ENCODE results near the gene ZNF275.
A peak's percentile ranks its signal among the peaks of the same experiment; 100 is the strongest.
"Not testable (repeated sequence)": the region's sequence is repeated elsewhere in the genome, so short reads cannot be mapped to it uniquely, and the experiment has no call there.

The ZNF275 gene

DNA sequence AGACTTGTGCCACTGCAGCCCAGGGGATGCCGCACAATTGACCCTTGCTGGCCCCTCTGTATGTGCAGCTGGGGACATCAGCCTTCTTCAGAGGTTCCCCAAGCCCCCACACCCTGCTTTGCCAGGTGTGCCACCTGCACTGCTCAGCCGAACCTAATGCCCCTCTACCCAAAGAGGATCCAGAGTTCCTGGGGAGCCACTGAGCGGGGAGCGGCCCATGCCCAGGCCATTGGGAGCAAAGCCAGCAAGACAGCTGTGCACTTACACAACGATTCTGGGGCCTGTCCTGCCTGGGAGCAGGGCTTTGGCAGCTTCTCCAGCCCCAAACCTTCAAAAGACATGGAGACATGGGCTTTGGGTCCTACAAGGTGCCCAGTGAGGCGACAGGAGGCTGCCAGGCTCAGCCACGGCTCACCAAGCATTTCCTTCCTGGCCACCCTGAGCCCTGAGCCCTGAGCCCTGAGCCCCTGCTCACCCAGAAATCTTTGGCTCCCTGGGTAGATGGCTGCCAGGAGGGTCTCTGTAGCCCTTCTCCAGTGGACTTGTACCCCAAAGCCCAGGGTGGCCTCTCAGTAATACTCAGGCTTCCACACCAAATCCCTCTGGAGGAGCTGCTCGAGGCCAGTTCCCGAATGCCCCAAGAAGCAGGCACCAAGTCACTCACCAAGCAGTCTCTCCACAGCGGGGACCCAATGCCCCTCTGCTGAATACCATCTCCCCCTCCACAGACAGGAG is 54.2 kb downstream of the ZNF275 start:
- no peak for DNase-seq (ENCODE audit: low spot score)

DNA sequence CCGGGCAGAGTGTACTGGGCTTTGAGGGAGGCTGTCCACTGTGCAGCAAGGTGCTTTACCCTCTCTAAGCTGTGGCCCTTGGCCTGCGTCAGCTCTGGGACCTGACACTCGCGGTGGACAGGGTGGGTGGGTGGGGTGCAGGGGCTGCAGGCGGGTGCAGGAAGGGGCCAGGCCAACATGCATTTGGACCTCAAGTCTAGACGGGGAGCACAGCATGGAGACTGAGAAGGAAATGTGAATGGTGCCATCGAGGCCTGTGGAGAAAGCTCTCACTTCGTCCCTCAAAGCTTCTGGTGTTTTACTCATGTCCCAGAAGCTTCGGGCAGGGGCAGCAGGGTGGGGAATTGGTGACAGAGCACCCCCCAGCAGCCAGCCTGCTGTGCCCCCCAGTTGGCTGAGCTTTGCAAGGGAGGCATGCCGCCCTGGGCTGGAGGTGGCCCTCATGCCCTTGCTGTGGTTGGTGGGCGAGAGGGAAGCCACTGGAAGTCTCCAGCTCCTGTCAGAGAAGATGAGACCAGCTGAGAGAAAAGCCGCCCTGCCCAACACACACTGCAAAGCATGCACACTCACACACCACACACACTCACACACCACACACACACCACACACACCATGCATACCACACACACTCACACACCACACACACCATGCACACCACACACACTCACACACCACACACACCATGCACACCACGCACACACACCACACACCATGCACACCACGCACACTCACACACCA is 54.9 kb downstream of the ZNF275 start:
- no peak for DNase-seq (ENCODE audit: low spot score)

DNA sequence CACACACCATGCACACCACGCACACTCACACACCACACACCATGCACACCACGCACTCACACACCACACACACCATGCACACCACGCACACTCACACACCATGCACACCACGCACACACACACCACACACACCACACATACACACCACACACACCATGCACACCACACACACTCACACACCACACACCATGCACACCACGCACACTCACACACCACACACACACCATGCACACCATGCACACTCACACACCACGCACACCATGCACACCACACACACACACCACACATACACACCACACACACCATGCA is 55.5 kb downstream of the ZNF275 start:
- DNase-seq (ENCODE audit: low spot score): not testable (repeated sequence)

DNA sequence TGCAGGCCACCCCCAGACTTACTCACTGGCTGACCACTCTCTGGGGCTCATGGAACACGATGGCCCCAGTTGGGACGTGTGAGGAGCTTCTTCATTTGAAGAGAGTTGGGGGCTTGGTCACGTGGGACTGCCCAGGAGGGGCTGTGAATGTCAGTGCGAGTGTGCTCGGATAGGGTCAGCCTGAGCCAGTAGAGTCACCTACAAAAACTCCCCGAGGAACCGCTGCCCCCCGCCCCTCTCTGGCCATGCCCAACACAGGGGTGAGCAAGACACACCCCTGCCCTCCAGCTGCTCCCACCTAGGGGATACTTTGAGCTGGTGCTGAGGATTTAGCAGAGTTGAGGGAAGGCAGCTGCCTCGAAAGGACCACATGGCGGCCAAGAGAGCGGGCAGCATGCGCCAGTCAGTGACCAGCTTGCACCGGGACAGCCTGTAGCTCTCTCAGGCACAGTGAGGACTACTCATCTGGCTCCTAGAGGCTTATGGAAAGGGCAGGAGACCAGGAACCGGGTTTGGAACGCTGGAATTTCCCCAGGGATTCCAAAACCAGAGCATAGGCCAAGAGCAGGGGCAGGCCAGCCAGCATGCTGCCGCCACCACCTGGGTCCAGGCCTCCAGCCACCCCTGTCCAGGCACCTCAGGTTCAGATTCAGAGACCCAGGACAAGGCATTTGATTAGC is 58.8 kb downstream of the ZNF275 start:
- DNase-seq (ENCODE audit: low spot score): no peak

DNA sequence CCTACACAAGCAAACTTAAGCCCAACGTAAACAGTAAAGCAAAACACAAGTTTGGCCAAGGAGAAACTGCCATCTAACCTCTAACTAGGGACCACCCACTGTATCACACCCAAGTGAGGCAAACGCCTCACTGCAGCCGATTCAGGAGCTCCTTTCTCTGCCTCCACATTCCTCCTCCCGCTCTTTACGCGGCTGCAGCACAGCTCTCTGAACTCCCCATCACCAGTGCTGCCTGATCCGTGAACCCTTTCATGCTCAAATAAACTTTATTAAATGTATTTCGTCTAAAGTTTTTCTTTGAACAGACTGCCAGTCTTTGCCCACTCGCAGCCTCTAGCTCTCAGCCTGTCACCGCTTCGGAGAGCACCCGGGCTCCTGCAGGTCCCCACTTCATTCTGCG is 60.7 kb downstream of the ZNF275 start:
- DNase-seq (ENCODE audit: low spot score): no peak

DNA sequence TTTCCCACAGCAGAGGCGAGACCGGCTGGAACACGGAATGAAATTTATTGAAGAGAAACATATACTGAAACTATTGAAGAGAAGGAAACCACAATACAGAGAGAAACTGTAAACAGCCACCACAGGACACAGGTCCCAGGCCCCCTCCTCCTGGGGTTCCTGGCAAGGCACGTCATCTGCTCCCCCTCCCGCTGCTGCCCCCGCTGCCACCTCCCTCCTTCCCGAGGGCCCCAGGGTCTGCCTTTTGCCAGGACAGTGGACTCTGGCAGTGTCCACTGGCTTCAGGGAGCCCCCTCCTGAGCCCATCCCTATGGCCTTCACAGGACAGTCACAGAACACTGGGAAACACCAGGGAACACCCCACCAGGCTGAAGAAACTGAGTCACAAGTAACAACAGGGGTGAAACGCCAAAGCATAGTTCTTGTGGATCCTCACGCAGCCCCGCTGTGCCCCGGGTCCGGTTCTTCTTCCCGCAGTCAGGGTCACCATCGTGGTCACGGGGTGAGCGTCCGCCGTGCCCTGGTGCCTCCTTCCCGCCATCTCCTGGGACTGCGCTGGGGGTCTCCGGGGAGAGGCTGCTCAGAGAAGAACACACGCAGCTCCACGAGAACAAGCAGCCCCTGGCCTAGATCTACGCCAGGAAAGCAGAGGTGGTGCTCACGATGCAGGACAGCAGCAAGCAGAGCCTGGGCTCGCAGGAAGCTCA is 61.8 kb downstream of the ZNF275 start:
- no peak for DNase-seq (ENCODE audit: low spot score)

DNA sequence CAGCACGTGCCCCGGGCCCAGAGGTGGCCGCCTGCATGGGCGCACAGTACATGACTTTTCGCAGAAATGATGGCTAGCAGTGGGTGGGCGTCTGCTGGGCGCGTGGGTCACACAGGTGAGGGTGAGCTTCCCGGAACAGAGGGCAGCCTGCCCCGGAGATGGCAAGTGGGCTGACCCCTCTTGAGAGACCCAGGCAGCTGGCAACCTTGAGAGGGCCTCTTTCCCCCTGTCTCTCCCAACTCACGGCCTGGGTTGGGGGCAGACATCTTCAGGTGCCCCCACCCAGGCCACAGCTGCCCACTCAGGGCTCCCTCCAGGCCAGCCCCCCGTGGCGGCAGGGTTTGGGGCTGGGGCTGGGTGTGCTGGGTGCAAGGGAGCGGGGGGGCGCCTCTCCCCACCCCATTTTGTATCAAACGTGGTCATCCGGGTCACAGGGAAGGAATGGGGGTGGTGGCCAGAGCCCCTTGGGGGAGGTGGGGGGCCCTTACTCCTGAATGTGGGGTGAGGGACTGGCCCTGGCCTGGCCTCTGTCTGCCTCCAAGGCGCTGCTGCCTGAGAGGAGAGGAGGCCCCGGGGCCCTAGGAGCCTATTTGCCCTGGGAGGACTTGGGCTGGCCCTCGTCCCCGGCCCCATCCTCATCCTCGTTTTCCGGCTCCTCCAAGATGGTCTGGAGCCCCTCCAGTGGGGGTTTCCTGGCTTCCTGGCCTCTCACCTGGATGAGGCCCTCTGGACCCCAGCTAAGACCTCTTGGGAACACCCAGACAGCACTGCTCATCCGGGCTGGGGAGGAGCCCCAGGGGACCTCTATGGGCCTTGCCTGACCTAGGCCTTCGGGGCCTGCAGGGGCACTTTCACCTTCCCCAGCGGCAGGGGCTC is 62.6 kb downstream of the ZNF275 start:
- no peak for DNase-seq (ENCODE audit: low spot score)

DNA sequence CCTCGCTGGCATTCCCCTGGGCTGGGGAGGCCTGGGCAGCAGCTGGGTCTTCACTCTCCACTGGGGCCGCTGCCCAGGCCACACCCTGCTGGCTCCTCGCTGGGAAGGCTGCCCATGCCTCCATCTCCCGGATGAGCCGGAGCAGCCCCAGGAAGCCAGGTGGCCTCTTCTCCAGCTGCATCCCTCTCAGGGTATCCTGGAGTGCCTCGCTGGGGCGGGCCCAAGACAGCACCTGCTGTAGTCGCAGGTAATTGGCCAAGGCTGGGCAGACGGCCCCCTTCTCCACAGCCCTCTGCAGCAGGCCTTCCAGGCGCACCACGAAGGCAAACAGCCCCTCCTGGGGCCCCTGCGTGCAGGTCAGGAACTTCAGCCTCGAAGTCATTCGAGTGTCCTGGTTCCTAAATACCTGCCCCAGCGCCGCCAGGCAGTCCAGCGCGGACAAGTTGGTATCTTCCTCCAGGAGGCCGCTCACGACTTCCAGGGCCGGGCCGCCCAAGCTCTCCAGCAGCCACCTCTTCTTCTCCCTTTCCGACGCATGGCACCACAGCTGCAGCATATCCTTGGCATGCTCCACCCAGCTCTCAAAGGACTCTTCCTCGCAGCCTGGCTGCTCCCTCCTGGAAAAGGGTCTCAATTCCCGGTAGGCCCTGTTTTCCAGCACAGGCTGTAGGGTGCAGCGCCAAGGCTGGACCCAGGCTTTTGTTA is 63.5 kb downstream of the ZNF275 start:
- no peak for DNase-seq (ENCODE audit: low spot score)

DNA sequence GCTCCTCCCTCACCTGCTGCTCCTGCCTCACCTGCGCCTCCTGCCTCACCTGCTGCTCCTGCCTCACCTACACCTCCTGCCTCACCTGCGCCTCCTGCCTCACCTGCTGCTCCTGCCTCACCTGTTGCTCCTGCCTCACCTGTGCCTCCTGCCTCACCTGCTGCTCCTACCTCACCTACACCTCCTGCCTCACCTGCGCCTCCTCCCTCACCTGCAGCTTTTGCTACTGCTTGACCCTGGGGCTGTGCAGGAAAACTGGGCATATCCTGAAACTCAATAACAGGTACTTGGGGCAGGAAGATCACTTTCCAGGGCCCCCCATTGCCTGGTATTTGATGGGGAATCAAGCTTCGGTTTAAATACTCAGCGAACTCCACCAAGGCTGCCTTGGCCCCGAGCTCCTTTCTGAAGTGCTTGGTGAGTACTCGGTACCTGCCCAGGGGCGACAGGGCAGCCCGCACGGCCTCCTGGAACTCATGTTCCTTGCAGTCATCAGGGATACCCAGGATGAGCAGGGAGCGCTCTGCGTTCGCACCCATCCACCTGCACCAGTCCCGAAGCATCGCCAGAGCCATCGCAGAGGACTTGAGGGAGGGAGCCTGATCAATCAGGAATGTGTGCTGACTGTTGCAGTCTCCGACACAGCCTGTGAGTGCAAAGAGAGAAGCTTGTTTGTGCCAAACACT is 64.5 kb downstream of the ZNF275 start:
- DNase-seq (ENCODE audit: low spot score): no peak

DNA sequence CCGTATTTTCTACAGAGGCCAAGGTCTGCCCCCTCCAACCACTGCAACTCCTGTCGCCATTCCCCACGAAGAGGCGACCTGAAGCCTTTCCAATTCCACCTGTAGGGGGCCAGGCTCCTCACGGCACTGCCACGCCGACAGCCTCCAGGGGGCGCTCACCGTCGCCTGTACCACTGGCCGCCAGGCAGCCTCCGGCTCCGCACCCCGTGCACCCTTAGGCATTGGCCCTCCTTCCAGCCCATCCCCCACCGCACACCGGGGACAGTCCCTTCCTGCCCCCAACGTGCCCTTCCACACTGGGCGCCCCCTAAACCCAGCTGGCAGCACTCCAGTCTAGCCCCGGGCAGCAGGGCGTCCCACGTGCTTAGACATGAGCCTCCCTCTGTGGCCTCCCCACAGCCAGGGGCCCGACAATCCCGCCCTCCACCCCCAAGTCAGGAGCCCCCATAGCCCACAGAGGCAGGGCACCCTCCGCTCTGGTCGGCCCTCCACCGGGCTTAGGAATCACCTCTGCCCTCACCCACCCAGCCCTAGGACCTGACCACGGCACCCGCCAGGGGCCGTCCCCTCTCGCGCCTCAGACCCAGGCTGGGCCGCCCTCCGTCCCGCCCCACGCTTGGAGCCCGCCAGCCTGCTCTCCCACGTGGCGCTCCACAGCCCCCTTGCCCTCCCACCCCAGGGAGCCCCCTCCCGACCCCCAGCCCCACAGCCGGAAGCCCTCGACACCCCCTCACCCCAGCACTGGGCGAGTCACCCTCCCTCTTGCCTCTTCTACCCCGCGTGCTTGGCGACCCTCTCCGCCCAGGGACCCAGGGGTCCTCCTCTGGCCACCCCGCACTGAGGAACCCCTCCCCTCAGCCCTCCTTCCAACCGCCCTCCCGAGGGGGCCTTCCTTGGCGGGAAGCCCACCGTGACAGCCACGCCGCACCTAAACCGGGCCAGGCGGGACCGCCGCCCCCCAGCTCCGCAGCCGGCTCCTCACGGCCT is 66.5 kb downstream of the ZNF275 start:
- peak; percentile 30 for DNase-seq (ENCODE audit: low spot score)

DNA sequence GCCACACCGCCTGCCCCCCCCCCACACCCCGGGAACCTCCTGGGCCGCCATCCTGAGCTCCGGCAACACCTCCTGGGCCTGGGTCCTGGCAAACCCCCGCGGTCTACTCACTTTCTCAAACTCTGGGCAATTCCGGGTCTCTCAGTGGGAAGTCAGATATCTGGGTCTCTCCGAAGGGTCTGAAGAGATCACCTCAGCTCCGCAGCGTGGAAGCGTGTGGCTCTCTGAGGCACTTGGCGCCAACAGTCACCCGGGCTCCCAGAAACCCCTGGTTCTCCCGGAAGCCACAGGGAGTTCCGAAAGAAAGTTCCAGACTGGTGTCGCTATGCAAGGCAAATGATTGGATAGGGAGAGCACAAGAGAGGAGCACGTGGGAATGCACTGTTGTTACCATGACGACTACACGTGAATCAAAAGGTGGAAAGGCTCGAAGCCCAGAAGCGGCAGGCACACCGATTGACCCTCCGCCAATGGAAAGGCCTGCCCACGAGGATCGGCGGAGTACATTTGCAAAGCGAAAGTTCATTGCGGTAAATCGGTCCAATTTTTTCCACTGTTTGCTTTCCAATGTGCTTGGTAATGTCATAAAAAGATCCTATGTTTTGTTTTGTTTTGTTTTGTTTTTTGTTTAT is 67.3 kb downstream of the ZNF275 start, which contains the start of gene PNMA6E:
TSS of gene PNMA6E (minus strand) at position 218 of the 632 bp plus-strand sequence. CDS start 2,501 bp downstream, outside the sequence.
- DNase-seq (ENCODE audit: low spot score): no peak

Small RNAs within 50 kb of the gene (small RNA-seq; reads per million reads assigned to genes)
- gene AC152007.1: 0 reads per million in 2 experiments

Data from SK-N-DZ (cell line).